Measurements from ENCODE around the gene IL1RAPL1.

IL1RAPL1 gene

DNA sequence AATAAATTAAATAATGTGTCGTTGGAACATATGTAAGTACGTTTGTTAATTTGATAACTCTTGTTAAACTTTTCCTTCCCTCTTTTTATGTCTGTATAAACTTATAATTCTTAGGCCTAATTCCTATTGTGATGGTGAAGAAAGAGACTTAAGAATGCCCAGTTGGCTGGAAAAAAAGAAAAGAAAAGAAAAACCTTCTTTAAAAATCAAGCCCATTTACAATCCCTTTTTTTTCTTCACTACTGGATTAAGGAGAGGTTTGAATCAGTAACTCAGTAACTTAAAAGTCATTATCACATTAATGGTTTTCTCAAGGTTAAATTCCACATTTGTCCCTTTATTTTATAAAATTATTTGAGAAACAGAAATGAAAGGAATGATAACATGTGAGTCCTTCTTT is 1374.8 kb downstream of the IL1RAPL1 start:
- TF ChIP-seq, protein P1, sequence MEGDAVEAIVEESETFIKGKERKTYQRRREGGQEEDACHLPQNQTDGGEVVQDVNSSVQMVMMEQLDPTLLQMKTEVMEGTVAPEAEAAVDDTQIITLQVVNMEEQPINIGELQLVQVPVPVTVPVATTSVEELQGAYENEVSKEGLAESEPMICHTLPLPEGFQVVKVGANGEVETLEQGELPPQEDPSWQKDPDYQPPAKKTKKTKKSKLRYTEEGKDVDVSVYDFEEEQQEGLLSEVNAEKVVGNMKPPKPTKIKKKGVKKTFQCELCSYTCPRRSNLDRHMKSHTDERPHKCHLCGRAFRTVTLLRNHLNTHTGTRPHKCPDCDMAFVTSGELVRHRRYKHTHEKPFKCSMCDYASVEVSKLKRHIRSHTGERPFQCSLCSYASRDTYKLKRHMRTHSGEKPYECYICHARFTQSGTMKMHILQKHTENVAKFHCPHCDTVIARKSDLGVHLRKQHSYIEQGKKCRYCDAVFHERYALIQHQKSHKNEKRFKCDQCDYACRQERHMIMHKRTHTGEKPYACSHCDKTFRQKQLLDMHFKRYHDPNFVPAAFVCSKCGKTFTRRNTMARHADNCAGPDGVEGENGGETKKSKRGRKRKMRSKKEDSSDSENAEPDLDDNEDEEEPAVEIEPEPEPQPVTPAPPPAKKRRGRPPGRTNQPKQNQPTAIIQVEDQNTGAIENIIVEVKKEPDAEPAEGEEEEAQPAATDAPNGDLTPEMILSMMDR (conservative IDR thresholded peaks at IDR 0.05; ENCODE audit: low read depth), result no peak
- CTCF ChIA-PET, result no interaction called here
- no peak for DNase-seq (ENCODE audit: low spot score)
- POLR2A ChIA-PET (ENCODE audit: low non-redundant PET), result no interaction called here
- H3K27ac ChIP-seq, result no peak overlapping the region

DNA sequence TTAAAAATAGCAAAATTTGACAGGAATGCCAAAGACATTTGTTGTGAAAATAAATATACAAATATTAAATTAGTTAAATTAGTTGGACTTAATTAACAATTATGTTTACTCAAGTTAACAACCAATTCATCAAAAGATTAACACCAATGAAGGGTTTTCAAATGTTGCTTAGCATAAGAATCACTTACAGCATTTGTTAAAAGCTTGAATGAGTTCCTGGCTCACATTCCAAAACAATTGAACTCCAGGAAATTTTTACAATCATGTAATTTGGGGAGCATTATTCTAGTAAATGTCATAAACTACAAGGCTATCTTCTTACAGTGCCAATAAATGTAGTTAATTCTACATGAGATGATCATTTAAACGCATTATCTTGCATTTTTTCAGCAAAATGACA is 1378.4 kb downstream of the IL1RAPL1 start:
- DNase-seq (ENCODE audit: low spot score), result no peak
- ChIA-PET POLR2A (ENCODE audit: low non-redundant PET) (no interaction called here), CTCF (no interaction called here)
- TF ChIP-seq, protein P1 (conservative IDR thresholded peaks at IDR 0.05; ENCODE audit: low read depth), result no peak
- H3K27ac ChIP-seq, result no peak overlapping the region

DNA sequence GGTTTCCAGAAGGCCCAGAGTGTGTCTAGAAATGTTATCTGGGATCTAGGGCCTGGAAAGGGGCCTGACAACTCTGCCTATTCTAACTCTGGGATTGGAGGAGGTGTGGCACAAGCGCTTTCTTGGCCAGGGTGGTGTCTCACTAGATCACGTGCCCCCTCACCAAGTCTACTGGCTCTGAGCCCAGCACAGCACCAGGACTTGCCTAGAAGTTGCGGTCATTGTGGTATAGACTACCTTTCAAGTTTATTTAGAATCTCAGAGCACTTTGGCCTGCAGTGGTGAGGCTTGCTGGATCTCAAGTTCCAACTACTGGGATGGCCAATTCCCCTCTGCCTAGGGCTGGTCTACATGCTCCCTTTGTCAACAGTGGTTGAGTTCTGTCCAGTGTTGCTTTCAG is 1404.8 kb downstream of the IL1RAPL1 start:
- CTCF ChIA-PET, result no interaction called here
- H3K27ac ChIP-seq, result no peak overlapping the region
- POLR2A ChIA-PET (ENCODE audit: low non-redundant PET), result no interaction called here
- no peak for DNase-seq (ENCODE audit: low spot score)
- TF ChIP-seq, protein P1 (conservative IDR thresholded peaks at IDR 0.05; ENCODE audit: low read depth), result no peak

DNA sequence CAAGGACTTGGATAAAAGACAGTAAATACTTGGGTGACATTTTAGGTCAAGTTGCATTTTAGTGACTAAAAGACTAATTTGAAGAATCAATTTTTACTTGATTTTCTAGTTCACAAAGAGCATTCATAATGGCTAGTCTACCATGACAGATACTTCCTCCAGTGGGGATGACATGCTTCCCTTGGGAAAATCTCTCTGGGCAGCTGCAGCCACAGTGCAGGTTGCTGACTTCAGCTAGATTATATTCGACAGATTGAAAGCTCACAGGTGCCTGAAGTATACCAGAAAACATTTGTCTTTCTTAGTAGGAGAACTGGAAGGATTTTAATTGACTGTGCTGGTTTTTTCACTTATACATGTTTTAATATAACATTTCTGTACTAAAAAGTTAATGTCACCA is 1418.6 kb downstream of the IL1RAPL1 start:
- H3K27ac ChIP-seq, result no peak overlapping the region
- CTCF ChIA-PET, result no interaction called here
- TF ChIP-seq, protein P1 (conservative IDR thresholded peaks at IDR 0.05; ENCODE audit: low read depth), result no peak
- POLR2A ChIA-PET (ENCODE audit: low non-redundant PET), result no interaction called here
- DNase-seq (ENCODE audit: low spot score), result no peak

All from RWPE1 (cell line).